ENCODE measurements around the gene MLPH.

- TF ChIP-seq REST (IDR thresholded peaks at IDR 0.05; ENCODE audit: low read depth): no peak
- TF ChIP-seq NFIC (IDR thresholded peaks at IDR 0.05): no peak
- TF ChIP-seq YY1 (IDR thresholded peaks at IDR 0.05; ENCODE audit: low read depth): no peak
- TF ChIP-seq EGR1 (IDR thresholded peaks at IDR 0.05): no peak
- no peak for TF ChIP-seq MAX (IDR thresholded peaks at IDR 0.05)
- TF ChIP-seq RAD21 (IDR thresholded peaks at IDR 0.05; ENCODE audit: low read depth): no peak
- TF ChIP-seq CREB1 (IDR thresholded peaks at IDR 0.05; ENCODE audit: low read depth): no peak
- TF ChIP-seq EP300 (IDR thresholded peaks at IDR 0.05; ENCODE audit: borderline replicate concordance): no peak
- TF ChIP-seq TEAD4 (IDR thresholded peaks at IDR 0.05): no peak
- no peak for TF ChIP-seq ZBTB7A (IDR thresholded peaks at IDR 0.05; ENCODE audit: low read depth)
- no peak for TF ChIP-seq TAF1 (IDR thresholded peaks at IDR 0.05; ENCODE audit: low read depth)
- no peak for TF ChIP-seq FOXM1 (IDR thresholded peaks at IDR 0.05; ENCODE audit: borderline replicate concordance, low read depth)
- no peak for TF ChIP-seq CEBPB (IDR thresholded peaks at IDR 0.05)
- no peak for TF ChIP-seq USF1 (IDR thresholded peaks at IDR 0.05)
These were observed 54.2 kb downstream of the MLPH start for GRCh38 chr2:237541243-237541642.
